ENCODE data around the gene ACE. TPM values are rescaled to one million over a fixed set of nuclear protein-coding genes. Genes with fewer than 3 reads are reported as not detected.

Gene ACE
- total RNA-seq, 1 donor from 2014 or later = 0.42 TPM

- no peak for TF ChIP-seq CTCF (conservative IDR thresholded peaks at IDR 0.05)
- Mint-ChIP-seq H3K27me3 (ENCODE audit: low read depth) (peaks cover 1% of the 10 kb centered on the region), H3K4me1 (peaks cover 24% of the 10 kb centered on the region), H3K4me3 (no peak overlapping the region), H3K36me3 (ENCODE audit: low read depth) (no peaks in the 10 kb centered on the region), H3K27ac (ENCODE audit: unreplicated experiment) (no peak overlapping the region), H3K9me3 (no peaks in the 10 kb centered on the region)
- no peak for DNase-seq (ENCODE audit: low read depth, low spot score)
Measured at GRCh38 chr17:63437287-63438091, 39.4 kb upstream of the ACE start.

- TF ChIP-seq CTCF (conservative IDR thresholded peaks at IDR 0.05) = no peak
- H3K27me3 Mint-ChIP-seq (ENCODE audit: low read depth) = peaks cover 3% of the 10 kb centered on the region
- no peaks in the 10 kb centered on the region for H3K9me3 Mint-ChIP-seq
- no peak for DNase-seq (ENCODE audit: low read depth, low spot score)
- peaks cover 22% of the 10 kb centered on the region for H3K4me1 Mint-ChIP-seq
- H3K27ac Mint-ChIP-seq (ENCODE audit: unreplicated experiment) = peak overlapping the region; percentile 62
- no peak overlapping the region for H3K4me3 Mint-ChIP-seq
- no peaks in the 10 kb centered on the region for H3K36me3 Mint-ChIP-seq (ENCODE audit: low read depth)
Measured at GRCh38 chr17:63438092-63439051, 38.5 kb upstream of the ACE start.

- H3K27ac Mint-ChIP-seq (ENCODE audit: unreplicated experiment) = no peak overlapping the region
- H3K4me1 Mint-ChIP-seq = peaks cover 15% of the 10 kb centered on the region
- no peak for DNase-seq (ENCODE audit: low read depth, low spot score)
- H3K27me3 Mint-ChIP-seq (ENCODE audit: low read depth) = peaks cover 6% of the 10 kb centered on the region
- H3K9me3 Mint-ChIP-seq = no peaks in the 10 kb centered on the region
- no peaks in the 10 kb centered on the region for H3K36me3 Mint-ChIP-seq (ENCODE audit: low read depth)
- no peak for TF ChIP-seq CTCF (conservative IDR thresholded peaks at IDR 0.05)
- H3K4me3 Mint-ChIP-seq = peak overlapping the region; percentile 39
Measured at GRCh38 chr17:63439687-63440086, 37.2 kb upstream of the ACE start.

GRCh38 chr17:63440127-63440769 lies 36.6 kb upstream of the ACE start:
- Mint-ChIP-seq H3K27ac (ENCODE audit: unreplicated experiment) (no peak overlapping the region), H3K27me3 (ENCODE audit: low read depth) (peaks cover 12% of the 10 kb centered on the region), H3K4me1 (peaks cover 20% of the 10 kb centered on the region), H3K36me3 (ENCODE audit: low read depth) (no peaks in the 10 kb centered on the region), H3K9me3 (no peaks in the 10 kb centered on the region), H3K4me3 (peak overlapping the region; percentile 39)
- no peak for TF ChIP-seq CTCF (conservative IDR thresholded peaks at IDR 0.05)
- no peak for DNase-seq (ENCODE audit: low read depth, low spot score)

- DNase-seq (ENCODE audit: low read depth, low spot score) = no peak
- Mint-ChIP-seq H3K27ac (ENCODE audit: unreplicated experiment) (peak overlapping the region; percentile 43), H3K27me3 (ENCODE audit: low read depth) (peaks cover 13% of the 10 kb centered on the region)
Measured at GRCh38 chr17:63440770-63441335, 36.0 kb upstream of the ACE start.

More at GRCh38 chr17:63440770-63441335, 36.0 kb upstream of the ACE start:
- no peaks in the 10 kb centered on the region for H3K9me3 Mint-ChIP-seq
- no peak for TF ChIP-seq CTCF (conservative IDR thresholded peaks at IDR 0.05)
- H3K36me3 Mint-ChIP-seq (ENCODE audit: low read depth) = no peaks in the 10 kb centered on the region
- no peak overlapping the region for H3K4me3 Mint-ChIP-seq
- peaks cover 21% of the 10 kb centered on the region for H3K4me1 Mint-ChIP-seq
